GM23338 (cell line): ENCODE measurements around the gene REXO2.

Experiments
- EZH2 ChIP-seq: fragments of 200-600 bp; sonication (generic); IDR thresholded peaks from one replicate; pipeline ENCODE4 v1.8.0; 2017; ENCODE audit warnings: antibody characterized with exemption, mild to moderate bottlenecking, low read depth; ENCODE audit not compliant: unreplicated experiment
- EZH2phosphoT487 ChIP-seq: fragments of 200-600 bp; sonication (generic); IDR thresholded peaks from one replicate; pipeline ENCODE4 v1.8.1; 2018; ENCODE audit warnings: antibody characterized with exemption; ENCODE audit not compliant: unreplicated experiment
- POLR2AphosphoS5 ChIP-seq: IDR thresholded peaks from 2 replicates; pipeline ENCODE4 v1.6.1; 2016; ENCODE audit warnings: antibody characterized with exemption, low read depth
- STAT1 ChIP-seq: IDR thresholded peaks from one replicate; pipeline ENCODE4 v1.6.1; 2016; ENCODE audit warnings: antibody characterized with exemption; ENCODE audit not compliant: unreplicated experiment
- ZNF114 ChIP-seq: fragments of 250-450 bp; sonication (Bioruptor Pico); IDR thresholded peaks from 2 replicates; pipeline ENCODE4 v1.5.0; 2020; ENCODE audit warnings: mild to moderate bottlenecking, moderate library complexity
- ZNF331 ChIP-seq: fragments of 250-450 bp; sonication (Bioruptor Pico); IDR thresholded peaks from 2 replicates; pipeline ENCODE4 v1.5.0; 2020; ENCODE audit warnings: low read depth, mild to moderate bottlenecking, moderate library complexity
- TF ChIP-seq, protein P1 (sequence below), 2 experiments: fragments of 200-600 bp in 1 of 2; sonication (generic) in 1 of 2; conservative IDR thresholded peaks; 2 replicates each; pipeline versions ENCODE4 v1.5.1 to v1.6.1; 2016 to 2017; ENCODE audit warnings: antibody characterized with exemption in 2 of 2, low read depth in 2 of 2, mild to moderate bottlenecking in 2 of 2, moderate library complexity in 1 of 2
- TF ChIP-seq, protein P2 (sequence below): IDR thresholded peaks from one replicate; pipeline ENCODE4 v1.6.1; 2018; ENCODE audit warnings: antibody characterized with exemption; ENCODE audit not compliant: unreplicated experiment
- TF ChIP-seq, protein P3 (sequence below): IDR thresholded peaks from 2 replicates; pipeline ENCODE4 v1.6.1; 2016; ENCODE audit warnings: antibody characterized with exemption

DNA sequence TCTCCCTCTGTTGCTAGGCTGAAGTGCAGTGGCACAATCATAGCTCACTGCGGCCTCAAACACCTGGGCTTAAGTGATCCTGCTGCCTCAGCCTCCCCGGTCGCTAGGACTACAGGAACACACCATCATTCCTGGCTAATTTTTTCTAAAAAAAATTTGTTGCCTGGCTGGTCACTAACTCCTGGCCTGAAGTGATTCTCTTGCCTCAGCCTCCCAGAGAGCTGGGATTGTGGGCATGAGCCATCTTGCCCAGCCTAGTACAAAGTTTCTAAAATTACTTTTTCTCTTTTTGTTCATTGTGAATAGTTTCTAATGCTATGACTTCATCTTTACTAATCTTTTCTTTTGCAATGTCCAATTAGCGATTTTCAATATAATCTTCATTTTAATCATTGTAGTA, 26.3 kb upstream of the REXO2 start:
- TF ChIP-seq POLR2AphosphoS5, result no peak
- TF ChIP-seq EZH2, result no peak
- TF ChIP-seq, protein P1, sequence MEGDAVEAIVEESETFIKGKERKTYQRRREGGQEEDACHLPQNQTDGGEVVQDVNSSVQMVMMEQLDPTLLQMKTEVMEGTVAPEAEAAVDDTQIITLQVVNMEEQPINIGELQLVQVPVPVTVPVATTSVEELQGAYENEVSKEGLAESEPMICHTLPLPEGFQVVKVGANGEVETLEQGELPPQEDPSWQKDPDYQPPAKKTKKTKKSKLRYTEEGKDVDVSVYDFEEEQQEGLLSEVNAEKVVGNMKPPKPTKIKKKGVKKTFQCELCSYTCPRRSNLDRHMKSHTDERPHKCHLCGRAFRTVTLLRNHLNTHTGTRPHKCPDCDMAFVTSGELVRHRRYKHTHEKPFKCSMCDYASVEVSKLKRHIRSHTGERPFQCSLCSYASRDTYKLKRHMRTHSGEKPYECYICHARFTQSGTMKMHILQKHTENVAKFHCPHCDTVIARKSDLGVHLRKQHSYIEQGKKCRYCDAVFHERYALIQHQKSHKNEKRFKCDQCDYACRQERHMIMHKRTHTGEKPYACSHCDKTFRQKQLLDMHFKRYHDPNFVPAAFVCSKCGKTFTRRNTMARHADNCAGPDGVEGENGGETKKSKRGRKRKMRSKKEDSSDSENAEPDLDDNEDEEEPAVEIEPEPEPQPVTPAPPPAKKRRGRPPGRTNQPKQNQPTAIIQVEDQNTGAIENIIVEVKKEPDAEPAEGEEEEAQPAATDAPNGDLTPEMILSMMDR (conservative IDR thresholded peaks at IDR 0.05; ENCODE audit: low read depth in 2 of 2), result no peak
- TF ChIP-seq STAT1, result no peak
- TF ChIP-seq, protein P2, sequence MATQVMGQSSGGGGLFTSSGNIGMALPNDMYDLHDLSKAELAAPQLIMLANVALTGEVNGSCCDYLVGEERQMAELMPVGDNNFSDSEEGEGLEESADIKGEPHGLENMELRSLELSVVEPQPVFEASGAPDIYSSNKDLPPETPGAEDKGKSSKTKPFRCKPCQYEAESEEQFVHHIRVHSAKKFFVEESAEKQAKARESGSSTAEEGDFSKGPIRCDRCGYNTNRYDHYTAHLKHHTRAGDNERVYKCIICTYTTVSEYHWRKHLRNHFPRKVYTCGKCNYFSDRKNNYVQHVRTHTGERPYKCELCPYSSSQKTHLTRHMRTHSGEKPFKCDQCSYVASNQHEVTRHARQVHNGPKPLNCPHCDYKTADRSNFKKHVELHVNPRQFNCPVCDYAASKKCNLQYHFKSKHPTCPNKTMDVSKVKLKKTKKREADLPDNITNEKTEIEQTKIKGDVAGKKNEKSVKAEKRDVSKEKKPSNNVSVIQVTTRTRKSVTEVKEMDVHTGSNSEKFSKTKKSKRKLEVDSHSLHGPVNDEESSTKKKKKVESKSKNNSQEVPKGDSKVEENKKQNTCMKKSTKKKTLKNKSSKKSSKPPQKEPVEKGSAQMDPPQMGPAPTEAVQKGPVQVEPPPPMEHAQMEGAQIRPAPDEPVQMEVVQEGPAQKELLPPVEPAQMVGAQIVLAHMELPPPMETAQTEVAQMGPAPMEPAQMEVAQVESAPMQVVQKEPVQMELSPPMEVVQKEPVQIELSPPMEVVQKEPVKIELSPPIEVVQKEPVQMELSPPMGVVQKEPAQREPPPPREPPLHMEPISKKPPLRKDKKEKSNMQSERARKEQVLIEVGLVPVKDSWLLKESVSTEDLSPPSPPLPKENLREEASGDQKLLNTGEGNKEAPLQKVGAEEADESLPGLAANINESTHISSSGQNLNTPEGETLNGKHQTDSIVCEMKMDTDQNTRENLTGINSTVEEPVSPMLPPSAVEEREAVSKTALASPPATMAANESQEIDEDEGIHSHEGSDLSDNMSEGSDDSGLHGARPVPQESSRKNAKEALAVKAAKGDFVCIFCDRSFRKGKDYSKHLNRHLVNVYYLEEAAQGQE, result no peak
- TF ChIP-seq EZH2phosphoT487, result no peak
- TF ChIP-seq, protein P3, sequence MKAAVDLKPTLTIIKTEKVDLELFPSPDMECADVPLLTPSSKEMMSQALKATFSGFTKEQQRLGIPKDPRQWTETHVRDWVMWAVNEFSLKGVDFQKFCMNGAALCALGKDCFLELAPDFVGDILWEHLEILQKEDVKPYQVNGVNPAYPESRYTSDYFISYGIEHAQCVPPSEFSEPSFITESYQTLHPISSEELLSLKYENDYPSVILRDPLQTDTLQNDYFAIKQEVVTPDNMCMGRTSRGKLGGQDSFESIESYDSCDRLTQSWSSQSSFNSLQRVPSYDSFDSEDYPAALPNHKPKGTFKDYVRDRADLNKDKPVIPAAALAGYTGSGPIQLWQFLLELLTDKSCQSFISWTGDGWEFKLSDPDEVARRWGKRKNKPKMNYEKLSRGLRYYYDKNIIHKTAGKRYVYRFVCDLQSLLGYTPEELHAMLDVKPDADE, result no peak
- TF ChIP-seq ZNF331, result no peak
- no peak for TF ChIP-seq ZNF114
